Fibroblast of skin of back (primary cell): ENCODE measurements around the gene NLRP6.
"Not testable (repeated sequence)": the region's sequence is repeated elsewhere in the genome, so short reads cannot be mapped to it uniquely, and the experiment has no call there.

Experiments
- DNase-seq: peaks from one replicate; pipeline ENCODE4 v3.0.0-alpha.2; 2013

Gene NLRP6

GRCh38 chr11:282630-283360 lies 4.6 kb downstream of the NLRP6 start:
- DNase-seq = no peak

- DNase-seq = no peak
Observed at GRCh38 chr11:283405-284104, 5.3 kb downstream of the NLRP6 start.

- no peak for DNase-seq
Observed at GRCh38 chr11:284105-285020, 6.2 kb downstream of the NLRP6 start.

GRCh38 chr11:285021-285893 lies 7.0 kb downstream of the NLRP6 start:
- no peak for DNase-seq

- DNase-seq = no peak
Observed at GRCh38 chr11:285894-286220, 7.7 kb downstream of the NLRP6 start.

- DNase-seq = not testable (repeated sequence)
Observed at GRCh38 chr11:286977-287820, 9.0 kb downstream of the NLRP6 start.

GRCh38 chr11:287821-288477 lies 9.7 kb downstream of the NLRP6 start:
- DNase-seq = no peak

- DNase-seq = peak; percentile 64
Observed at GRCh38 chr11:288478-289397, 10.5 kb downstream of the NLRP6 start, which contains the start of gene PGGHG. Gene PGGHG (plus strand): TSS chr11:289126. CDS start chr11:289817, 691 bp downstream.

- DNase-seq = no peak
Observed at GRCh38 chr11:289398-289711, 11.1 kb downstream of the NLRP6 start.

- DNase-seq = no peak
Observed at GRCh38 chr11:289712-290620, 11.8 kb downstream of the NLRP6 start.

GRCh38 chr11:290621-291231 lies 12.5 kb downstream of the NLRP6 start:
- no peak for DNase-seq

GRCh38 chr11:291281-292210 lies 13.3 kb downstream of the NLRP6 start:
- DNase-seq = no peak

GRCh38 chr11:292211-293121 lies 14.3 kb downstream of the NLRP6 start:
- no peak for DNase-seq

- no peak for DNase-seq
Observed at GRCh38 chr11:293271-293851, 15.2 kb downstream of the NLRP6 start.
